Hepatocyte (in vitro differentiated cells): ENCODE results near the gene DIRAS1.

Experiments
- EZH2 ChIP-seq: fragments of 200-600 bp; sonication (generic); IDR thresholded peaks from 2 replicates; pipeline ENCODE4 v1.6.1; 2016; ENCODE audit warnings: antibody characterized with exemption, mild to moderate bottlenecking, borderline replicate concordance
- TF ChIP-seq, protein P1 (sequence below): fragments of 200-600 bp; sonication (generic); IDR thresholded peaks from 2 replicates; pipeline ENCODE4 v1.5.1; 2016; ENCODE audit warnings: antibody characterized with exemption, mild to moderate bottlenecking; ENCODE audit not compliant: poor library complexity

DNA sequence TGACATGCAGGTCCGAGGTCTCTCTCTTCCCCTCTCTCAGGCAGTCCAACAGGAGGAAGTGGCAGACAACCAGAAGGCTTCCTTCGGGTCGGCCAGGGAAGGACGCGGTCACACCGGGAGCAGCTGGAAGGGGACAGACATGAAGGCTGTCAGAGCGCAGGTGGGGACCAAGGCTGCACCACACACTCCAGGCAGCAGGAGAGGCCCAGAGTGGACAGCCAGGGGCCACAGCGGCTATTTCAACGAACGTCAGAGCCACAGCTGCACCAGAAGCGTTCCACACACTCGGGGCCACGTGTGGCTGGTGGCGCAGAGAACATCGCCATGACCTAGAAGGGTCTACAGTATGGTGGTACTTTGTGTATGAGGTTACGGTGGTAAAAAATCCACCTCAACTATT is 34.6 kb upstream of the DIRAS1 start:
- TF ChIP-seq, protein P1, sequence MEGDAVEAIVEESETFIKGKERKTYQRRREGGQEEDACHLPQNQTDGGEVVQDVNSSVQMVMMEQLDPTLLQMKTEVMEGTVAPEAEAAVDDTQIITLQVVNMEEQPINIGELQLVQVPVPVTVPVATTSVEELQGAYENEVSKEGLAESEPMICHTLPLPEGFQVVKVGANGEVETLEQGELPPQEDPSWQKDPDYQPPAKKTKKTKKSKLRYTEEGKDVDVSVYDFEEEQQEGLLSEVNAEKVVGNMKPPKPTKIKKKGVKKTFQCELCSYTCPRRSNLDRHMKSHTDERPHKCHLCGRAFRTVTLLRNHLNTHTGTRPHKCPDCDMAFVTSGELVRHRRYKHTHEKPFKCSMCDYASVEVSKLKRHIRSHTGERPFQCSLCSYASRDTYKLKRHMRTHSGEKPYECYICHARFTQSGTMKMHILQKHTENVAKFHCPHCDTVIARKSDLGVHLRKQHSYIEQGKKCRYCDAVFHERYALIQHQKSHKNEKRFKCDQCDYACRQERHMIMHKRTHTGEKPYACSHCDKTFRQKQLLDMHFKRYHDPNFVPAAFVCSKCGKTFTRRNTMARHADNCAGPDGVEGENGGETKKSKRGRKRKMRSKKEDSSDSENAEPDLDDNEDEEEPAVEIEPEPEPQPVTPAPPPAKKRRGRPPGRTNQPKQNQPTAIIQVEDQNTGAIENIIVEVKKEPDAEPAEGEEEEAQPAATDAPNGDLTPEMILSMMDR: no peak
- no peak for TF ChIP-seq EZH2
